Ectodermal cell (in vitro differentiated cells): ENCODE data around the gene GABBR2.

Experiments
- H3K27ac ChIP-seq: 2 replicates; pipeline ENCODE4 v1.7.0; 2013; ENCODE audit warnings: mild to moderate bottlenecking, low read depth, low read length; ENCODE audit not compliant: insufficient read depth, poor library complexity, severe bottlenecking
- H3K27me3 ChIP-seq: 2 replicates; pipeline ENCODE4 v1.7.0; 2013; ENCODE audit warnings: mild to moderate bottlenecking, low read length; ENCODE audit not compliant: insufficient read depth, control insufficient read depth, poor library complexity, severe bottlenecking
- H3K36me3 ChIP-seq: one replicate; pipeline ENCODE4 v1.7.0; 2013; ENCODE audit warnings: low read length; ENCODE audit not compliant: control insufficient read depth, insufficient read depth
- H3K4me1 ChIP-seq: one replicate; pipeline ENCODE4 v1.7.0; 2013; ENCODE audit warnings: low read length; ENCODE audit not compliant: control insufficient read depth, insufficient read depth
- H3K4me3 ChIP-seq: 2 replicates; pipeline ENCODE4 v1.7.0; 2013; ENCODE audit warnings: low read depth, low read length, control low read depth; ENCODE audit not compliant: insufficient read depth
- H3K9me3 ChIP-seq: 2 replicates; pipeline ENCODE4 v1.7.0; 2013; ENCODE audit warnings: mild to moderate bottlenecking, low read length, moderate library complexity; ENCODE audit not compliant: control insufficient read depth
- WGBS, 2 experiments: methylation state at CpG; one replicate each; pipeline ENCODE4 v1.1.7; 2013; ENCODE audit warnings: missing lambda C conversion rate in 2 of 2; 5-methylcytosine and 5-hydroxymethylcytosine counted together

The GABBR2 gene

GRCh38 chr9:98721643-98722042 lies 12.9 kb upstream of the GABBR2 start:
- H3K27me3 ChIP-seq, result no peaks in the 10 kb centered on the region
- H3K4me3 ChIP-seq, result no peak overlapping the region
- WGBS, 2 experiments, result 93 to 96% methylated on average over 2 of the region's 2 CpGs

GRCh38 chr9:98720402-98720801 lies 11.7 kb upstream of the GABBR2 start:
- H3K27me3 ChIP-seq, result peaks cover 4% of the 10 kb centered on the region

More at GRCh38 chr9:98721643-98722042, 12.9 kb upstream of the GABBR2 start:
- Histone ChIP-seq H3K27ac (no peak overlapping the region), H3K9me3 (no peaks in the 10 kb centered on the region), H3K36me3 (no peaks in the 10 kb centered on the region), H3K4me1 (no peaks in the 10 kb centered on the region)

DNA sequence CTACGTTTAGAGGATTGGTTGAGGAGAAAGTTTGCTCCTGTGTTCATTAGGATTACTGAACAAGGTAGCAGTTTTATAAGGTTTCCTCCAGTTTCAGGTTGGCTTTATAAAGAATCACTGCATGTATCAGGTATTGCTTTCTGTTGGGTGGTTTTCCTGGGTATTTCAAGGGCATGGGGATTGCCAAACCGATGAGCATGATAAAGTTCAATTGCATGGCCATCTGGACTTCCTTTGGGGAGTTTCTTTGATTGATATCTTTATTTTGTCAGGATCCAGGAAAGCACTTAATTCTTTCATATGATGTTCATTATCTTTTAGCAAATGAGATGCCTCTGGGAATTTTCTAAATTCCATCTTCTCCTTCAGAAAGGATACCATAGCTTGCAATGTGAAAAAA lies 10.3 kb upstream of the GABBR2 start:
- Histone ChIP-seq H3K36me3 (no peaks in the 10 kb centered on the region), H3K4me1 (no peaks in the 10 kb centered on the region), H3K27me3 (peaks cover 4% of the 10 kb centered on the region), H3K27ac (no peak overlapping the region), H3K9me3 (no peaks in the 10 kb centered on the region), H3K4me3 (no peak overlapping the region)
- 85 to 91% methylated on average over 2 of the region's 2 CpGs for WGBS, 2 experiments

More at GRCh38 chr9:98720402-98720801, 11.7 kb upstream of the GABBR2 start:
- H3K36me3 ChIP-seq, result no peaks in the 10 kb centered on the region
- H3K9me3 ChIP-seq, result no peaks in the 10 kb centered on the region
- no peak overlapping the region for H3K27ac ChIP-seq
- H3K4me3 ChIP-seq, result no peak overlapping the region
- 89 to 97% methylated on average over 3 to 4 of the region's 4 CpGs for WGBS, 2 experiments
- no peaks in the 10 kb centered on the region for H3K4me1 ChIP-seq

GRCh38 chr9:98714833-98715232 lies 6.1 kb upstream of the GABBR2 start:
- no peak overlapping the region for H3K4me3 ChIP-seq
- H3K9me3 ChIP-seq, result no peaks in the 10 kb centered on the region
- H3K27me3 ChIP-seq, result peaks cover 37% of the 10 kb centered on the region
- H3K27ac ChIP-seq, result no peak overlapping the region
- 50 to 81% methylated on average over 1 of the region's 1 CpG for WGBS, 2 experiments
- no peaks in the 10 kb centered on the region for H3K36me3 ChIP-seq
- H3K4me1 ChIP-seq, result no peaks in the 10 kb centered on the region

GRCh38 chr9:98712987-98713386 lies 4.3 kb upstream of the GABBR2 start:
- H3K4me3 ChIP-seq, result no peak overlapping the region
- peaks cover 56% of the 10 kb centered on the region for H3K27me3 ChIP-seq
- H3K4me1 ChIP-seq, result peaks cover 9% of the 10 kb centered on the region
- H3K36me3 ChIP-seq, result no peaks in the 10 kb centered on the region
- H3K27ac ChIP-seq, result no peak overlapping the region
- no peaks in the 10 kb centered on the region for H3K9me3 ChIP-seq

GRCh38 chr9:98709968-98710965 lies 1.5 kb upstream of the GABBR2 start:
- H3K9me3 ChIP-seq, result no peaks in the 10 kb centered on the region
- H3K27ac ChIP-seq, result no peak overlapping the region
- WGBS, 2 experiments, result 69 to 70% methylated on average over 14 of the region's 14 CpGs
- H3K4me1 ChIP-seq, result peaks cover 12% of the 10 kb centered on the region
- H3K36me3 ChIP-seq, result no peaks in the 10 kb centered on the region
- peaks cover 79% of the 10 kb centered on the region for H3K27me3 ChIP-seq
- H3K4me3 ChIP-seq, result no peak overlapping the region

DNA sequence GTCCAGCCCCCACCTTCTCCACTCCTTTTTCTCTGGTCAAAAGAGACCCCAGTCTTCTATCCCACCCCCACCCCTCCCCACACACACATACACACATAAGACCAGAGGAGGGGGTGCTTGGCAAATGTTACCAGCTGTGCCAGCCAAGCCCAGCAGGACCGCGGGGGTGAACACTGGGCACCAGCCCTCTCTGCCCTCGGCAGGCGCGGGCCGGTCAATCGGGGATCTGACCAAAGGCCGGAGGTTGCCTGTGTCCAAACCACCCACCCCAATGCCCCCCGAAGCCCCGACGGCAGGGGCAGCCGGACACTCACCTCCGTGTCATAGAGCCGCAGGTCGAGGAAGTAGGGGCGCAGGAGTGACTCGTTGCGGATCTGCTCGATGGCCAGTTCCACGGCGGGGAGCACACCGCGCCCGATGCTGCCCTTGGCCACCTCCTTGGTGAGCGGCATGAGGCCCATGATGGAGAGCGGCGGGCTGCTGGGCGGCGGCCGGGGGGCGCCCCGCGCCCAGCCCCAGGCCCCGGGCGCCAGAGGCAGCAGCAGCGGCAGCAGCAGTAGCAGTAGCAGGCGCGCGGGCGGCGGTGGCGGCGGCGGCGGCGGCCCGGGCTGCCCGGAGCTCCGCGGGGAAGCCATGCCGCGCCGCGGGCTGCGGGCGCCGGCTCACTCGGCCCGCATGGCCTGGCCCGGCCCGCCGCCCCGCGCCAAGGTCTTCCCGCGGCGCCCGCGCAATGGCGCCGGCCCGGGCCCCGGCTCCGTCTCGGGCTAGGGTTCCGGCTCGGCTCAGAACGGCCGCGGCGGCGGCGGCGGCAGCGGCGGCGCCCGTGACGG lies 417 bp downstream of the GABBR2 start:
- peaks cover 83% of the 10 kb centered on the region for H3K27me3 ChIP-seq
- peaks cover 12% of the 10 kb centered on the region for H3K4me1 ChIP-seq
- peak overlapping the region; percentile 32 for H3K4me3 ChIP-seq
- H3K36me3 ChIP-seq, result no peaks in the 10 kb centered on the region
- no peaks in the 10 kb centered on the region for H3K9me3 ChIP-seq
- H3K27ac ChIP-seq, result no peak overlapping the region
- 4% methylated on average over 89 of the region's 89 CpGs for WGBS, 2 experiments

- peaks cover 78% of the 10 kb centered on the region for H3K27me3 ChIP-seq
- no peaks in the 10 kb centered on the region for H3K9me3 ChIP-seq
- peak overlapping the region; percentile 29 for H3K4me3 ChIP-seq
- no peak overlapping the region for H3K27ac ChIP-seq
- WGBS, 2 experiments, result 3% methylated on average over 79 of the region's 79 CpGs
- H3K4me1 ChIP-seq, result peaks cover 12% of the 10 kb centered on the region
- H3K36me3 ChIP-seq, result no peaks in the 10 kb centered on the region
These were observed 1.3 kb downstream of the GABBR2 start for GRCh38 chr9:98707166-98708102.

- WGBS, 2 experiments, result 16% methylated on average over 15 of the region's 15 CpGs
- H3K36me3 ChIP-seq, result no peaks in the 10 kb centered on the region
- peaks cover 71% of the 10 kb centered on the region for H3K27me3 ChIP-seq
- no peak overlapping the region for H3K4me3 ChIP-seq
- no peak overlapping the region for H3K27ac ChIP-seq
- H3K4me1 ChIP-seq, result peaks cover 12% of the 10 kb centered on the region
- no peaks in the 10 kb centered on the region for H3K9me3 ChIP-seq
These were observed 2.0 kb downstream of the GABBR2 start for GRCh38 chr9:98706651-98707165.
